HL-60 (cell line): ENCODE measurements around the gene PRKD2.
A peak's percentile ranks its signal among the peaks of the same experiment; 100 is the strongest.

Experiments used
- DNase-seq, 2 experiments: peaks; one replicate each; pipeline ENCODE4 v3.0.0-alpha.2; 2010 to 2020; ENCODE audit warnings: low read depth in 1 of 2, low spot score in 1 of 2
- H3K27ac ChIP-seq: fragments of 250-450 bp; sonication (Bioruptor Pico); replicated peaks from 2 replicates; pipeline ENCODE4 v1.5.1; 2020; ENCODE audit warnings: mild to moderate bottlenecking, moderate library complexity
- H3K27me3 ChIP-seq: fragments of 250-450 bp; sonication (Bioruptor Pico); 2 replicates; pipeline ENCODE4 v1.5.1; 2021; ENCODE audit warnings: mild to moderate bottlenecking, moderate library complexity; ENCODE audit not compliant: insufficient read depth, poor library complexity, severe bottlenecking
- H3K4me3 ChIP-seq: replicated peaks from 2 replicates; pipeline ENCODE4 v1.5.1; 2011; ENCODE audit warnings: mild to moderate bottlenecking, control low read depth, low read length; ENCODE audit not compliant: insufficient read depth
- GABPA ChIP-seq: IDR thresholded peaks from 2 replicates; pipeline ENCODE4 v1.6.1; 2012; ENCODE audit warnings: low read depth
- POLR2AphosphoS5 ChIP-seq: IDR thresholded peaks from 2 replicates; pipeline ENCODE4 v1.6.1; 2012; ENCODE audit warnings: low read depth
- SPI1 ChIP-seq: IDR thresholded peaks from 2 replicates; pipeline ENCODE4 v1.6.1; 2012; ENCODE audit warnings: low read depth, mild to moderate bottlenecking, borderline replicate concordance
- TF ChIP-seq, protein P1 (sequence below): IDR thresholded peaks from one replicate; pipeline ENCODE4 v1.5.1; 2011; ENCODE audit warnings: low read length, control low read depth, inconsistent platforms; ENCODE audit not compliant: insufficient read depth
- TF ChIP-seq, protein P2 (sequence below): IDR thresholded peaks from 2 replicates; pipeline ENCODE4 v1.6.1; 2012; ENCODE audit warnings: low read depth; ENCODE audit not compliant: insufficient replicate concordance

The PRKD2 gene

DNA sequence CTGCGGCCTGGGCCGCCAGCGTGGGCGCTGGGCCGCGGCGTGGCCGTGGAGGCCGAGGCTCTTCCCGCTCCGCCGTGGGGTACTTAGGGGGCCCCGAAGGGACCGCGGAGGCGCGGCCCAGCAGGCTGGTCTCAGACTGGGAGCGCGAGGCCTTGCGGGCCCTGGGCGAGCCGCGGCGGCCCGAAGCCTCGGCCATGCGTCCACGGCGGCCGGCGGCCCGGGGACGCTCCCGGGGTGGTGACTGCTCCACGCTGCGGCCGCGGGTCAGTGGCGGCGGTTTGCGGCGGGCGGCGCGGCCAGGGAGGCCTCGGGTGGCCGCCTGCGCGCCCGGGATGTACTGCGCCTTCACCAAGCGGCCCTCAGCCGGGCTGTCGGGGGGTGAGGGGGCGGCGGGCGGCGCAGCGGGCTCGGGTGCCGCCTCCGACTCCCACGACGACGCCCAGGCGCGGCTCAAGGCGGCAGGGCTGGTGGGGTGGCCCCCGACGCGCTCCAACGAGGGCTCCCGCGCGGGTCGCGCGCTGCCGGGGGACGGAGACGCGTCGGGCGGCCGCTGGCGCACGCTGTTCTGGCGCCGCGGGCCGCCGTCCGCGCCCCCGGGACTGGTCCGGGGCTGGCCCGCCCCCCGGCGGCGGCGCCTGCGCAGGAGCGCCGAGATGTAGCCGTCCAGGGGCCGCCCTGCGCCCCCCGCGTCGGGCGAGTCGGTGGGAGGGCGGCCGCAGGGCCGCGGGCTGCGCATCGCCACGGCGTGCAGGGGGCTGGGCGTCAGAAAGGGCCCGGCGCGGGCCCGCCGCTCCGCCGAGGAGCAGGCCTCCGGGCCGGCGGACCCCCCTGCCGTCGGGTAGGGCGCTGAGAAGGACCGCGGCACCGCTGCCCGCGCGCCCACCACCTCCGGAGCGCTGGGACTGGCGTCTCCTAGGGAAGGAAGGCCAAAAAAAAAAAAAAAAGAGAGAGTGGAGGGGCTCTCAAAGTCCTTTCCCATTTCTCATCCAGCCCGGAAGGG, 67.7 kb downstream of the PRKD2 start:
- DNase-seq: no peak
- no peak overlapping the region for H3K27ac ChIP-seq
- peaks cover 15% of the 10 kb centered on the region for H3K27me3 ChIP-seq
- no peak overlapping the region for H3K4me3 ChIP-seq
- TF ChIP-seq SPI1 (no peak), GABPA (no peak), POLR2AphosphoS5 (no peak)
- TF ChIP-seq, protein P1, sequence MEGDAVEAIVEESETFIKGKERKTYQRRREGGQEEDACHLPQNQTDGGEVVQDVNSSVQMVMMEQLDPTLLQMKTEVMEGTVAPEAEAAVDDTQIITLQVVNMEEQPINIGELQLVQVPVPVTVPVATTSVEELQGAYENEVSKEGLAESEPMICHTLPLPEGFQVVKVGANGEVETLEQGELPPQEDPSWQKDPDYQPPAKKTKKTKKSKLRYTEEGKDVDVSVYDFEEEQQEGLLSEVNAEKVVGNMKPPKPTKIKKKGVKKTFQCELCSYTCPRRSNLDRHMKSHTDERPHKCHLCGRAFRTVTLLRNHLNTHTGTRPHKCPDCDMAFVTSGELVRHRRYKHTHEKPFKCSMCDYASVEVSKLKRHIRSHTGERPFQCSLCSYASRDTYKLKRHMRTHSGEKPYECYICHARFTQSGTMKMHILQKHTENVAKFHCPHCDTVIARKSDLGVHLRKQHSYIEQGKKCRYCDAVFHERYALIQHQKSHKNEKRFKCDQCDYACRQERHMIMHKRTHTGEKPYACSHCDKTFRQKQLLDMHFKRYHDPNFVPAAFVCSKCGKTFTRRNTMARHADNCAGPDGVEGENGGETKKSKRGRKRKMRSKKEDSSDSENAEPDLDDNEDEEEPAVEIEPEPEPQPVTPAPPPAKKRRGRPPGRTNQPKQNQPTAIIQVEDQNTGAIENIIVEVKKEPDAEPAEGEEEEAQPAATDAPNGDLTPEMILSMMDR: no peak
- TF ChIP-seq, protein P2, sequence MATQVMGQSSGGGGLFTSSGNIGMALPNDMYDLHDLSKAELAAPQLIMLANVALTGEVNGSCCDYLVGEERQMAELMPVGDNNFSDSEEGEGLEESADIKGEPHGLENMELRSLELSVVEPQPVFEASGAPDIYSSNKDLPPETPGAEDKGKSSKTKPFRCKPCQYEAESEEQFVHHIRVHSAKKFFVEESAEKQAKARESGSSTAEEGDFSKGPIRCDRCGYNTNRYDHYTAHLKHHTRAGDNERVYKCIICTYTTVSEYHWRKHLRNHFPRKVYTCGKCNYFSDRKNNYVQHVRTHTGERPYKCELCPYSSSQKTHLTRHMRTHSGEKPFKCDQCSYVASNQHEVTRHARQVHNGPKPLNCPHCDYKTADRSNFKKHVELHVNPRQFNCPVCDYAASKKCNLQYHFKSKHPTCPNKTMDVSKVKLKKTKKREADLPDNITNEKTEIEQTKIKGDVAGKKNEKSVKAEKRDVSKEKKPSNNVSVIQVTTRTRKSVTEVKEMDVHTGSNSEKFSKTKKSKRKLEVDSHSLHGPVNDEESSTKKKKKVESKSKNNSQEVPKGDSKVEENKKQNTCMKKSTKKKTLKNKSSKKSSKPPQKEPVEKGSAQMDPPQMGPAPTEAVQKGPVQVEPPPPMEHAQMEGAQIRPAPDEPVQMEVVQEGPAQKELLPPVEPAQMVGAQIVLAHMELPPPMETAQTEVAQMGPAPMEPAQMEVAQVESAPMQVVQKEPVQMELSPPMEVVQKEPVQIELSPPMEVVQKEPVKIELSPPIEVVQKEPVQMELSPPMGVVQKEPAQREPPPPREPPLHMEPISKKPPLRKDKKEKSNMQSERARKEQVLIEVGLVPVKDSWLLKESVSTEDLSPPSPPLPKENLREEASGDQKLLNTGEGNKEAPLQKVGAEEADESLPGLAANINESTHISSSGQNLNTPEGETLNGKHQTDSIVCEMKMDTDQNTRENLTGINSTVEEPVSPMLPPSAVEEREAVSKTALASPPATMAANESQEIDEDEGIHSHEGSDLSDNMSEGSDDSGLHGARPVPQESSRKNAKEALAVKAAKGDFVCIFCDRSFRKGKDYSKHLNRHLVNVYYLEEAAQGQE: no peak

DNA sequence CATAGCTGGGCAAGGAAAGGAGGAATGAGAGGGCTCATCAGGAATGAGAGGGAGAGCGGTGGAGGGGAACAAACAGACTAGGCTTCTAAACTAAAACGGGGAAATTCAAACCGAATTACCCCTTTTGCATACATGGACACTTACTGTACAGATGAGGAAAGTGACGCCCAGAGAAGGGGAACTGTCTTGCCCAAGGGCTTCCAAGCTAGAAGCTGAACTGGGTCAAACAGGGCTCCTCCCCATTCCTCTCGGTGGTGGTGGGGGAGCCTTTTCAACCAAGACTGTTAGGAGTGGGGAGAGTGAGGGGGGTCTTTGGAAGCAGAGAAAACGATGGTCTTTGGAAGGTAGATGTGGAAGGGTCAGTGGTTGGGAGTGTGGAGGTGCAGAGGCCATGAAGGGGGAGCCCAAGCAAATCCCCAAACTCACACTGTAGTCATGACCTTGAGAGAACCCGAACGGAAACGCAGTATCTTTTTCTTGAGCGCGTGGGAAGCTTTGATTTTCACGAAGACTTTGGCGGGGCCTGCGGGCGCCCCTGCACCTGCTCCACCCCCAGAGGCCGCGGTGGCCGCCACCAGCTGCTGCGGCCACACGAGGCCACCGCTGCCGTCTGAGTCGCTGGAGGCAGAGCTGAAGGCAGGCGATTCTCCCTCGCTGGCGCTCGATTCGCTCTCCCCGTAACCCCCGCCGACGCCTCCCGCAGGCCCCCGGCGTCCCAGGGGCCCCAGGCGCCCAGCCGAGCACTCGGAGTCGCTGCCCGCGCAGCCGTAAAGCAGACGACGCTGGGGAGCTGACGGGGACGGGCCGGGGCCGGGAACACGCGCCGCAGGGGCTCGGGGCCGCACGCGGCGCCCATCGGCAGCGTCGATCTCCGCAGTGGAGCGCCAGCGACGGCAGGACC, 68.6 kb downstream of the PRKD2 start:
- no peak overlapping the region for H3K27ac ChIP-seq
- H3K4me3 ChIP-seq: no peak overlapping the region
- TF ChIP-seq SPI1 (0 out of 2 replicates have a peak, but pooled peaks have one; percentile 13), GABPA (no peak)
- DNase-seq: peak in 1 of 2 experiments; percentile 46
- H3K27me3 ChIP-seq: peaks cover 15% of the 10 kb centered on the region

- H3K27ac ChIP-seq: no peak overlapping the region
- no peak for DNase-seq
- no peak for TF ChIP-seq GABPA
- TF ChIP-seq POLR2AphosphoS5: no peak
- TF ChIP-seq, protein P1: no peak
- TF ChIP-seq, protein P2: no peak
- no peak for TF ChIP-seq SPI1
- H3K4me3 ChIP-seq: no peak overlapping the region
- peaks cover 15% of the 10 kb centered on the region for H3K27me3 ChIP-seq
Measured at GRCh38 chr19:46646402-46646801, 70.5 kb downstream of the PRKD2 start.
